CD14-positive monocyte (primary cell): ENCODE measurements around the gene SPAG7. TPM values are rescaled to one million over a fixed set of nuclear protein-coding genes. Genes with fewer than 3 reads are reported as not detected.

Source experiments
- DNase-seq, 3 donors: peaks; one replicate each; pipeline ENCODE4 v3.0.0-alpha.2; 2011 to 2022
- H2AFZ ChIP-seq: 2 replicates; pipeline ENCODE4 v1.6.0; 2012; ENCODE audit warnings: mild to moderate bottlenecking, low read depth, low read length, inconsistent platforms; ENCODE audit not compliant: insufficient read depth, poor library complexity, severe bottlenecking
- H3K27ac ChIP-seq, 2 donors: 1 replicate in 1 of 2; 2 replicates in 1 of 2; pipeline ENCODE4 v1.5.1; 2012 to 2013; ENCODE audit warnings: low read length in 2 of 2, control low read depth in 1 of 2, inconsistent platforms in 1 of 2, low read depth in 1 of 2, mild to moderate bottlenecking in 1 of 2
- H3K27me3 ChIP-seq, 2 donors: one replicate each; pipeline versions ENCODE4 v1.6.0 to v1.6.1; 2011 to 2013; ENCODE audit warnings: low read length in 2 of 2; ENCODE audit not compliant: control insufficient read depth in 2 of 2, insufficient read depth in 2 of 2
- H3K36me3 ChIP-seq, 2 donors: replicated peaks in 1 of 2; 1 replicate in 1 of 2; 2 replicates in 1 of 2; pipeline versions ENCODE4 v1.5.1 to v1.6.1; 2012 to 2013; ENCODE audit warnings: low read length in 2 of 2, control low read depth in 1 of 2, inconsistent platforms in 1 of 2, mild to moderate bottlenecking in 1 of 2; ENCODE audit not compliant: insufficient read depth in 2 of 2, control insufficient read depth in 1 of 2
- H3K4me1 ChIP-seq, 2 donors: 1 replicate in 1 of 2; 2 replicates in 1 of 2; pipeline versions ENCODE4 v1.5.1 to v1.6.1; 2012 to 2013; ENCODE audit warnings: low read length in 2 of 2, control low read depth in 1 of 2, inconsistent platforms in 1 of 2, mild to moderate bottlenecking in 1 of 2, moderate library complexity in 1 of 2; ENCODE audit not compliant: insufficient read depth in 2 of 2, control insufficient read depth in 1 of 2
- H3K4me2 ChIP-seq: replicated peaks from 2 replicates; pipeline ENCODE3; 2012; ENCODE audit warnings: low read length, moderate library complexity, mild to moderate bottlenecking; ENCODE audit not compliant: poor library complexity, severe bottlenecking; ENCODE audit errors: extremely low read depth
- H3K4me3 ChIP-seq, 3 experiments: fragments of 200-600 bp in 1 of 3; sonication (generic) in 1 of 3; replicated peaks in 1 of 3; 1 replicate in 2 of 3; 2 replicates in 1 of 3; pipeline ENCODE4 v1.5.1; 2011 to 2013; ENCODE audit warnings: low read length in 3 of 3, mild to moderate bottlenecking in 3 of 3, control low read depth in 2 of 3, low read depth in 2 of 3, inconsistent platforms in 1 of 3, moderate library complexity in 1 of 3
- H3K79me2 ChIP-seq: 2 replicates; pipeline ENCODE4 v1.6.0; 2012; ENCODE audit warnings: mild to moderate bottlenecking, control low read depth, inconsistent platforms, low read length, moderate library complexity; ENCODE audit not compliant: insufficient read depth
- H3K9ac ChIP-seq: 2 replicates; pipeline ENCODE4 v1.6.0; 2017; ENCODE audit warnings: low read length, mild to moderate bottlenecking; ENCODE audit not compliant: insufficient read depth, poor library complexity, severe bottlenecking
- H3K9me3 ChIP-seq, 2 donors: replicated peaks in 1 of 2; 1 replicate in 1 of 2; 2 replicates in 1 of 2; pipeline versions ENCODE4 v1.5.1 to v1.6.1; 2012 to 2013; ENCODE audit warnings: low read length in 2 of 2, control low read depth in 1 of 2; ENCODE audit not compliant: control insufficient read depth in 1 of 2, insufficient read depth in 1 of 2
- H4K20me1 ChIP-seq: 2 replicates; pipeline ENCODE4 v1.6.0; 2012; ENCODE audit warnings: mild to moderate bottlenecking, low read length, control low read depth, moderate library complexity; ENCODE audit not compliant: insufficient read depth
- H3K27ac Mint-ChIP-seq, 7 donors: one replicate each; pipeline ENCODE4 v1.8.0; 2020; ENCODE audit warnings: mild to moderate bottlenecking in 7 of 7, mixed read lengths in 7 of 7, moderate library complexity in 6 of 7, inconsistent platforms in 2 of 7
- H3K27me3 Mint-ChIP-seq, 3 donors: one replicate each; pipeline ENCODE4 v1.8.0; 2021 to 2022; ENCODE audit warnings: low read depth in 3 of 3, mild to moderate bottlenecking in 3 of 3, mixed read lengths in 3 of 3, moderate library complexity in 3 of 3, inconsistent platforms in 1 of 3
- H3K36me3 Mint-ChIP-seq, 2 donors: one replicate each; pipeline ENCODE4 v1.8.0; 2020; ENCODE audit warnings: mixed read lengths in 2 of 2, inconsistent platforms in 1 of 2, mild to moderate bottlenecking in 1 of 2
- H3K4me1 Mint-ChIP-seq: one replicate; pipeline ENCODE4 v1.8.0; 2020; ENCODE audit warnings: mild to moderate bottlenecking, mixed read lengths
- H3K4me3 Mint-ChIP-seq, 2 donors: one replicate each; pipeline ENCODE4 v1.8.0; 2020; ENCODE audit warnings: mild to moderate bottlenecking in 2 of 2, mixed read lengths in 2 of 2, moderate library complexity in 1 of 2
- H3K9me3 Mint-ChIP-seq, 7 donors: one replicate each; pipeline ENCODE4 v1.8.0; 2020 to 2022; ENCODE audit warnings: mixed read lengths in 7 of 7, mild to moderate bottlenecking in 6 of 7, moderate library complexity in 6 of 7, inconsistent platforms in 2 of 7
- CTCF ChIP-seq: fragments of 200-600 bp; IDR thresholded peaks from one replicate; pipeline ENCODE4 v1.8.0; 2022; ENCODE audit warnings: antibody characterized with exemption, mild to moderate bottlenecking
- WGBS: methylation state at CpG from one replicate; pipeline ENCODE4 v1.1.5; 2013; ENCODE audit warnings: missing lambda C conversion rate; ENCODE audit not compliant: insufficient coverage; 5-methylcytosine and 5-hydroxymethylcytosine counted together
- intact Hi-C, 2 donors: fragments of 100-400 bp; cut with micrococcal nuclease; formaldehyde crosslinking; loops; one replicate each; pipeline versions ENCODE4 v1.15.0 to v1.15.1; 2023
- polyA plus RNA-seq, 3 donors: library from polyadenylated mRNA; depleted of rRNA in 1 of 3; unstranded in 2 of 3; stranded (reverse) in 1 of 3; fragments of 300-500 nt in 2 of 3; fragments of >200 nt in 1 of 3; fragmentation: Illumina TruSeq in 2 of 3; gene quantifications; 1 replicate in 2 of 3; 2 replicates in 1 of 3; pipeline ENCODE4 v1.2.3, GENCODE V29; 2012 to 2021

Gene SPAG7
- polyA plus RNA-seq, 3 donors = 75.6 to 96.7 (median 85.1) TPM

GRCh38 chr17:4947010-4947410 lies 20.6 kb downstream of the SPAG7 start:
- Histone ChIP-seq H3K9me3 (no peaks in the 10 kb centered on the region), H3K4me2 (peak overlapping the region; percentile 98), H2AFZ (no peak overlapping the region), H3K27me3 (no peaks in the 10 kb centered on the region), H3K27ac (peak overlapping the region; percentile 94), H3K4me3 (peak overlapping the region; percentile 92 to 95 (median 94)), H3K4me1 (peaks cover 63 to 80% of the 10 kb centered on the region in 2 donors), H3K9ac (peak overlapping the region; percentile 80), H4K20me1 (peaks cover 64% of the 10 kb centered on the region), H3K36me3 (peaks cover 32 to 40% of the 10 kb centered on the region in 2 donors), H3K79me2 (peaks cover 72% of the 10 kb centered on the region)
- Mint-ChIP-seq H3K27me3 (peaks cover 2 to 8% (median 3%) of the 10 kb centered on the region in 3 donors), H3K36me3 (peaks cover 40 to 47% of the 10 kb centered on the region in 2 donors), H3K27ac (peak overlapping the region; percentile 95 to 99 (median 97)), H3K9me3 (no peaks in the 10 kb centered on the region), H3K4me1 (peaks cover 65% of the 10 kb centered on the region), H3K4me3 (peak overlapping the region; percentile 96 to 97)
- WGBS = 0% methylated on average over 5 of the region's 7 CpGs
- TF ChIP-seq CTCF = no peak
- peak in 2 of 3 donors; percentile 26 to 62 for DNase-seq
- intact Hi-C loops = loop anchor here in 1 of 2 donors (5.0 kb wide), 2 partner anchors 45 to 180 kb away; partner anchors contain the start of gene CHRNE

- Histone ChIP-seq H3K9ac (peak overlapping the region; percentile 80), H3K36me3 (peaks cover 32 to 43% of the 10 kb centered on the region in 2 donors), H3K9me3 (no peaks in the 10 kb centered on the region), H4K20me1 (peaks cover 67% of the 10 kb centered on the region), H3K4me1 (peaks cover 69 to 84% of the 10 kb centered on the region in 2 donors), H3K27ac (peak overlapping the region; percentile 94), H3K4me2 (peak overlapping the region; percentile 98), H3K27me3 (no peaks in the 10 kb centered on the region), H3K4me3 (peak overlapping the region; percentile 92 to 95 (median 94)), H2AFZ (no peak overlapping the region), H3K79me2 (peaks cover 78% of the 10 kb centered on the region)
- DNase-seq = peak; percentile 31 to 86 (median 47)
- no peak for TF ChIP-seq CTCF
- Mint-ChIP-seq H3K36me3 (peaks cover 44 to 51% of the 10 kb centered on the region in 2 donors), H3K27me3 (peaks cover 2 to 8% (median 3%) of the 10 kb centered on the region in 3 donors), H3K27ac (peak overlapping the region; percentile 95 to 99 (median 97)), H3K4me1 (peaks cover 70% of the 10 kb centered on the region), H3K9me3 (no peaks in the 10 kb centered on the region), H3K4me3 (peak overlapping the region; percentile 96 to 97)
- 9% methylated on average over 4 of the region's 16 CpGs for WGBS
- intact Hi-C loops = loop anchor here in 1 of 2 donors (5.0 kb wide), 2 partner anchors 44 to 179 kb away; partner anchors contain the start of gene CHRNE
These were observed 21.2 kb downstream of the SPAG7 start for GRCh38 chr17:4946312-4946976.
